ENCODE measurements around the gene ACTN4.
A peak's percentile ranks its signal among the peaks of the same experiment; 100 is the strongest.
"Not testable (repeated sequence)": the region's sequence is repeated elsewhere in the genome, so short reads cannot be mapped to it uniquely, and the experiment has no call there.

ACTN4 gene

DNA sequence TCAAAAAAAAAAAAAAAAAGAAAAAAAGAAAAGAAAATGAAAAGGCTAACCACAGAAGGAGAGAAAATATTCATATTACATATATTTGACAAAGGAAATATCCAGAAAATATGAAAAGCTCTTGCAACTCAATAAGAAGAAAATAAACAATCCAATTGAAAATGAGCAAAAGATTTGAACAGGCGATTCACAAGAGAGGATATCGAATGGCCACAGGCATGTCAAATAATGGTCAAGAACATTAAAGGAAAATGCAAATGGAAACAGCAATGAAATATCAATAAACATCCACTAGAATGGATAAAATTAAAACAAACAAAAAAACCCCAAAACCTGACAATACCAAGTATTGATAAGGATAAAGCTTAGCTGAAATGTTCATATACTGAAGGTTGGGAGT is 117.8 kb downstream of the ACTN4 start:
- Histone ChIP-seq H4K20me1 (ENCODE audit: insufficient read depth, low read length, poor library complexity, severe bottlenecking) (no peaks in the 10 kb centered on the region), H3K36me3 (ENCODE audit: insufficient read depth, low read length) (no peaks in the 10 kb centered on the region), H3K79me2 (ENCODE audit: insufficient read depth, low read length) (no peaks in the 10 kb centered on the region)

DNA sequence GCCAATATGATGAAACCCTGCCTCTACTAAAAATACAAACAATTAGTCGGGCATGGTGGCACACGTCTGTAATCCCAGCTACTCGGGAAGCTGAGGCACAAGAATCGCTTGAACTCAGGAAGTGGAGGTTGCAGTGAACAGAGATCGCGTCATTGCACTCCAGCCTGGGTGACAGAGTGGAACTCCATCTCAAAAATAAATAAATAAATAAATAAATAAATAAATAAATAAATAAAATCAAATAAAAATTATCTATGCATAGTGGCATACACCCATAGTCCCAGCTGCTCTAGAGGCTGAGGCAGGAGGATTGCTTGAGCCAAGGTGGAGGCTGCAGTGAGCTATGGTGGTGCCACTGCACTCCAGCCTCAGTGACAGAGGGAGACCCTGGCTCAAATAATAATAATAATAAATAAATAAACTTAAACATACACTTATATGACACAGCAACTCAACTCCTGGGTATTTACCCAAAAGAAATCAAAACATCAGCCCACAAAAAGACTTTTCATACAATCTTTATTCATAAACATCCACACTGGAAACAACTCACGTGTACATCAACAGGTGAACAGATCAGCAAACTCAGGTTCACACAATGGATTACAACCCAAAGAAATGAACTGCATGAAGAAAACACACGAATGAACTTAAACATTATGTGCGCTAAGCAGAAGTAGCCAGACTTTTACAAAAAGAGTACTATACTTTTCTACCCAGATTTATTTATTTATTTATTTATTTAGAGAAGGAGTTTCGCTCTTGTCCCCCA is 119.0 kb downstream of the ACTN4 start:
- Histone ChIP-seq H3K36me3 (ENCODE audit: insufficient read depth, low read length) (no peaks in the 10 kb centered on the region), H2AFZ (ENCODE audit: low read length) (no peak overlapping the region), H3K4me1 (ENCODE audit: insufficient read depth, low read length, poor library complexity, severe bottlenecking) (no peaks in the 10 kb centered on the region), H3K79me2 (ENCODE audit: insufficient read depth, low read length) (no peaks in the 10 kb centered on the region), H3K9ac (ENCODE audit: low read depth, low read length, poor library complexity, severe bottlenecking) (no peak overlapping the region), H3K27me3 (ENCODE audit: insufficient read depth, low read length, poor library complexity, severe bottlenecking) (no peaks in the 10 kb centered on the region), H3K9me2 (replicated peaks; ENCODE audit: low read depth, low read length) (no peaks in the 10 kb centered on the region), H3K4me2 (ENCODE audit: low read depth, low read length, poor library complexity, severe bottlenecking) (no peak overlapping the region), H3K4me3 (ENCODE audit: low read length, poor library complexity, severe bottlenecking) (no peak overlapping the region), H3K9me3 (ENCODE audit: insufficient read depth, low read depth, low read length) (no peaks in the 10 kb centered on the region), H4K20me1 (ENCODE audit: insufficient read depth, low read length, poor library complexity, severe bottlenecking) (no peaks in the 10 kb centered on the region), H3F3A (ENCODE audit: low read depth) (no peaks in the 10 kb centered on the region)
- TF ChIP-seq, protein P1, sequence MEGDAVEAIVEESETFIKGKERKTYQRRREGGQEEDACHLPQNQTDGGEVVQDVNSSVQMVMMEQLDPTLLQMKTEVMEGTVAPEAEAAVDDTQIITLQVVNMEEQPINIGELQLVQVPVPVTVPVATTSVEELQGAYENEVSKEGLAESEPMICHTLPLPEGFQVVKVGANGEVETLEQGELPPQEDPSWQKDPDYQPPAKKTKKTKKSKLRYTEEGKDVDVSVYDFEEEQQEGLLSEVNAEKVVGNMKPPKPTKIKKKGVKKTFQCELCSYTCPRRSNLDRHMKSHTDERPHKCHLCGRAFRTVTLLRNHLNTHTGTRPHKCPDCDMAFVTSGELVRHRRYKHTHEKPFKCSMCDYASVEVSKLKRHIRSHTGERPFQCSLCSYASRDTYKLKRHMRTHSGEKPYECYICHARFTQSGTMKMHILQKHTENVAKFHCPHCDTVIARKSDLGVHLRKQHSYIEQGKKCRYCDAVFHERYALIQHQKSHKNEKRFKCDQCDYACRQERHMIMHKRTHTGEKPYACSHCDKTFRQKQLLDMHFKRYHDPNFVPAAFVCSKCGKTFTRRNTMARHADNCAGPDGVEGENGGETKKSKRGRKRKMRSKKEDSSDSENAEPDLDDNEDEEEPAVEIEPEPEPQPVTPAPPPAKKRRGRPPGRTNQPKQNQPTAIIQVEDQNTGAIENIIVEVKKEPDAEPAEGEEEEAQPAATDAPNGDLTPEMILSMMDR (conservative IDR thresholded peaks at IDR 0.05; ENCODE audit: low read length) = no peak
- TF ChIP-seq EZH2phosphoT487 (IDR thresholded peaks at IDR 0.05; ENCODE audit: borderline replicate concordance) = no peak

More for the DNA sequence above, 117.8 kb downstream of the ACTN4 start:
- TF ChIP-seq EZH2phosphoT487 (IDR thresholded peaks at IDR 0.05; ENCODE audit: borderline replicate concordance) = no peak
- TF ChIP-seq, protein P1 (conservative IDR thresholded peaks at IDR 0.05; ENCODE audit: low read length) = no peak
- H3K9me3 ChIP-seq (ENCODE audit: insufficient read depth, low read depth, low read length) = no peaks in the 10 kb centered on the region
- no peaks in the 10 kb centered on the region for H3K9me2 ChIP-seq (replicated peaks; ENCODE audit: low read depth, low read length)
- no peaks in the 10 kb centered on the region for H3K27me3 ChIP-seq (ENCODE audit: insufficient read depth, low read length, poor library complexity, severe bottlenecking)
- H3K4me3 ChIP-seq (ENCODE audit: low read length, poor library complexity, severe bottlenecking) = no peak overlapping the region
- H3K9ac ChIP-seq (ENCODE audit: low read depth, low read length, poor library complexity, severe bottlenecking) = no peak overlapping the region
- no peak overlapping the region for H2AFZ ChIP-seq (ENCODE audit: low read length)
- H3F3A ChIP-seq (ENCODE audit: low read depth) = no peaks in the 10 kb centered on the region
- H3K4me1 ChIP-seq (ENCODE audit: insufficient read depth, low read length, poor library complexity, severe bottlenecking) = no peaks in the 10 kb centered on the region
- H3K4me2 ChIP-seq (ENCODE audit: low read depth, low read length, poor library complexity, severe bottlenecking) = no peak overlapping the region

DNA sequence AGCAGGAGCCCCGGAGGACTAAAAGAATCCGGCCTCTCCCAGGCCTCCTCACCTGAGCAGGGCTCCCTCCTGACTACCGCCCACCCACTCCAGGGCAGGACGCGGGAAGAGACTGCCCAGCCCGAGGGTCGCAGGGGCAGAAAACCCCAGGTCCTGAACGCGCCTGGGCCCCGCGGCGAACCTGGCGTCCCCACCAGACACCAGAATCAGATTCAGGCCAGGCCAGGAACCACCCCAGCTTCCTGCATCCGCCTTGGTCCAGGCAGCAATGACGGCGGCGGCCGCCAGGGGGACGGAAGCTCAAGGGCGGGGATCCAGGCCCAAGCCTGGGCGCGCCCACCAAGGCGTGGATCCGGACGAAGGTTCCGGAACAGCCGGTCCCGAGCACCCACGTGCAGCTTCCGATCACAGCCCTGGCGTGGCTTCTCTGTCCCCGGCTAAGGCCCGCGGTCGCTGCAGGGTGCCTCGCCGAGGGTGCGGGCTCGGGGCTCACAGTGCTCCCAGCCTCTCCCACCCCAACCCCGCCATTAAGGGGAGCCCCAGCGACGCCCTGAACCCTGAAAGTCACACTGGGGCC is 122.3 kb downstream of the ACTN4 start:
- H3K9ac ChIP-seq (ENCODE audit: low read depth, low read length, poor library complexity, severe bottlenecking) = no peak overlapping the region
- no peaks in the 10 kb centered on the region for H3K9me2 ChIP-seq (replicated peaks; ENCODE audit: low read depth, low read length)
- H3K79me2 ChIP-seq (ENCODE audit: insufficient read depth, low read length) = no peaks in the 10 kb centered on the region
- H4K20me1 ChIP-seq (ENCODE audit: insufficient read depth, low read length, poor library complexity, severe bottlenecking) = no peaks in the 10 kb centered on the region
- no peaks in the 10 kb centered on the region for H3K36me3 ChIP-seq (ENCODE audit: insufficient read depth, low read length)
- no peaks in the 10 kb centered on the region for H3K9me3 ChIP-seq (ENCODE audit: insufficient read depth, low read depth, low read length)
- no peaks in the 10 kb centered on the region for H3K27me3 ChIP-seq (ENCODE audit: insufficient read depth, low read length, poor library complexity, severe bottlenecking)
- TF ChIP-seq, protein P1 (conservative IDR thresholded peaks at IDR 0.05; ENCODE audit: low read length) = peak; percentile 45
- no peak for TF ChIP-seq EZH2phosphoT487 (IDR thresholded peaks at IDR 0.05; ENCODE audit: borderline replicate concordance)
- no peak overlapping the region for H3K4me3 ChIP-seq (ENCODE audit: low read length, poor library complexity, severe bottlenecking)
- no peak overlapping the region; the same call in 1 of the 2 replicates for H2AFZ ChIP-seq (ENCODE audit: low read length)
- H3F3A ChIP-seq (ENCODE audit: low read depth) = no peaks in the 10 kb centered on the region
- no peaks in the 10 kb centered on the region for H3K4me1 ChIP-seq (ENCODE audit: insufficient read depth, low read length, poor library complexity, severe bottlenecking)
- H3K4me2 ChIP-seq (ENCODE audit: low read depth, low read length, poor library complexity, severe bottlenecking) = no peak overlapping the region

DNA sequence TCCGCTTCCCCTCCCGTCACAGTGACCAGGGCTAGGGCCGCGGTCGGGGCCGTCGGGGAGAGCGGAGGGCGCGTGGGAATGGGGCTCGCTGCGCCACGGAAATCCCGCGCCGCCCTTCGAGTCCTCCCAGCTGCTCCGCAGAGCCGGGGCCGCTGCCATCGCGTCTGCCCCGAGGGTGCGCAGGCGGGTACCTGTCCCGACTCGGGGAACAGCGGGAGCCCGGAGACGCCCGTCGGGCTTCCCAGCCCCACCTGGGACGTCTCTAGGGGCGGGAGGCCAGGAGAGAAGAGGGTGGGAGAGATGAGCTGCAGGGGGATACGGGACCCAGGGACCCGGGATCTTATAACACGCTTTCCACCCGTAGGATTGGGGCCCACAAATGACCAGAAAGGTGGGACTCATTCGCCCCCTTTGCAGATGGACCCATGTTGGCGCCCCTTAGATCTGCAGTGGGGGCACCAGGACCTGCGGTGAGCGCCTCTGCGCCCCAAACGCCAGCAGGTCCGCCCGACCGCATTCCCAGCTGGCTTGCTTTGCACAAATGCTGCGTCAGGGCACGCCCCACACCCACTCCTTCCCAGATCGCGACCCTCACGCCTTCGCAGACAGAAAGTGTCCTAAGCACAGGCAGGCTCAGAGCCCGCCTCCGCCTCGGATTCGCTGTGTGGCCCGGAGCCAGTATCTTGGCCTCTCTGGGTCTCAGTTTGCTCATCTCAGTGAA is 122.9 kb downstream of the ACTN4 start:
- H3K4me2 ChIP-seq (ENCODE audit: low read depth, low read length, poor library complexity, severe bottlenecking); H3K4me3 ChIP-seq (ENCODE audit: low read length, poor library complexity, severe bottlenecking); H3K4me1 ChIP-seq (ENCODE audit: insufficient read depth, low read length, poor library complexity, severe bottlenecking); H4K20me1 ChIP-seq (ENCODE audit: insufficient read depth, low read length, poor library complexity, severe bottlenecking); H3K9me3 ChIP-seq (ENCODE audit: insufficient read depth, low read depth, low read length); H3K9ac ChIP-seq (ENCODE audit: low read depth, low read length, poor library complexity, severe bottlenecking); H3F3A ChIP-seq (ENCODE audit: low read depth); H3K79me2 ChIP-seq (ENCODE audit: insufficient read depth, low read length); H2AFZ ChIP-seq (ENCODE audit: low read length); H3K9me2 ChIP-seq (replicated peaks; ENCODE audit: low read depth, low read length); H3K27me3 ChIP-seq (ENCODE audit: insufficient read depth, low read length, poor library complexity, severe bottlenecking); H3K36me3 ChIP-seq (ENCODE audit: insufficient read depth, low read length): not testable (repeated sequence)

DNA sequence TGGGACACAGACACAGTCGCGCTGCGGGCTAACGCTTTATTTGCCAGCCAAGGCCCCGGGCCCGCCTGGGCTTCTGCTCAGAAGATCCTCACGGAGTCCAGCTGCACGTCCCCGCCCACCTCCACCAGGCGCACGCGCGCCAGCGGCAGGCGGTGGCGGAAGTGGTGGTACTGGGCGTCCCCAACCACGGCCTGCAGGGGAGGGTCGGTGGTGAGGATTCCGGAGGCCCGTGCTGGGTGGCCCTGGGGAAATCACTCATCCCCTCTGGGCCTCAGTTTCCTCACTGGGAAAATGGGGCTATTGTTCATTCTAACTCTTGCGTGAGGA is 123.5 kb downstream of the ACTN4 start:
- not testable (repeated sequence) for H3K4me3 ChIP-seq (ENCODE audit: low read length, poor library complexity, severe bottlenecking); H3K36me3 ChIP-seq (ENCODE audit: insufficient read depth, low read length); H3K9ac ChIP-seq (ENCODE audit: low read depth, low read length, poor library complexity, severe bottlenecking); H3K4me1 ChIP-seq (ENCODE audit: insufficient read depth, low read length, poor library complexity, severe bottlenecking); H3F3A ChIP-seq (ENCODE audit: low read depth); H3K9me3 ChIP-seq (ENCODE audit: insufficient read depth, low read depth, low read length); H3K27me3 ChIP-seq (ENCODE audit: insufficient read depth, low read length, poor library complexity, severe bottlenecking); H2AFZ ChIP-seq (ENCODE audit: low read length); H3K4me2 ChIP-seq (ENCODE audit: low read depth, low read length, poor library complexity, severe bottlenecking); H3K9me2 ChIP-seq (replicated peaks; ENCODE audit: low read depth, low read length); H3K79me2 ChIP-seq (ENCODE audit: insufficient read depth, low read length); H4K20me1 ChIP-seq (ENCODE audit: insufficient read depth, low read length, poor library complexity, severe bottlenecking)
